ENCODE measurements around the gene PTPN6.

The PTPN6 gene

DNA sequence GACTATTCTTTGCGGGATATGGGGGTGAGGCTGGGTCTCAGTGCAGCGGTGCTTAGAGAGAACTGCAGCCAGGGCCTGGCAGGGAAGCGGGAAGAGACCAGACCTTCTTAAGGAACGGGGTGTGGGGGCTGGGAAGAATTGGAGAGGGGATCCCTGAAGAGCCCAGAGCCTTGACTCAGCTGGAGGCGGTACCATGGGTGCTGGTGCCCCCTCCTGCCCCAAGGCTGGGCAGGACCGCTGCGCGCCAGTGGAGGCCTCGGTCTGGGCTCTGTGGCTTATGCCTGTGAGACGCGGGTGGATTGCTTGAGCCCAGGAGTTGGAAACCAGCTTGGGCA, 8.9 kb upstream of the PTPN6 start:
- no peak for DNase-seq

DNA sequence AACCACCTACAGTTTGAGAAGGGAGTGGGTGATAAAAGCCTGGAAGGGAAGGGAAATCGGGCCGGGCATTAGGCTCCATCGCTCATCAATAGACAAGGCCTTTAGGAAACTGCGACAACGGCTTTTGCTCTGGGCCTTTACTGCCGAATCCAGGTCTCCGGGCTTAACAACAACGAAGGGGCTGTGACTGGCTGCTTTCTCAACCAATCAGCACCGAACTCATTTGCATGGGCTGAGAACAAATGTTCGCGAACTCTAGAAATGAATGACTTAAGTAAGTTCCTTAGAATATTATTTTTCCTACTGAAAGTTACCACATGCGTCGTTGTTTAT, 7.8 kb upstream of the PTPN6 start:
- DNase-seq, result peak; percentile 74 to 82

DNA sequence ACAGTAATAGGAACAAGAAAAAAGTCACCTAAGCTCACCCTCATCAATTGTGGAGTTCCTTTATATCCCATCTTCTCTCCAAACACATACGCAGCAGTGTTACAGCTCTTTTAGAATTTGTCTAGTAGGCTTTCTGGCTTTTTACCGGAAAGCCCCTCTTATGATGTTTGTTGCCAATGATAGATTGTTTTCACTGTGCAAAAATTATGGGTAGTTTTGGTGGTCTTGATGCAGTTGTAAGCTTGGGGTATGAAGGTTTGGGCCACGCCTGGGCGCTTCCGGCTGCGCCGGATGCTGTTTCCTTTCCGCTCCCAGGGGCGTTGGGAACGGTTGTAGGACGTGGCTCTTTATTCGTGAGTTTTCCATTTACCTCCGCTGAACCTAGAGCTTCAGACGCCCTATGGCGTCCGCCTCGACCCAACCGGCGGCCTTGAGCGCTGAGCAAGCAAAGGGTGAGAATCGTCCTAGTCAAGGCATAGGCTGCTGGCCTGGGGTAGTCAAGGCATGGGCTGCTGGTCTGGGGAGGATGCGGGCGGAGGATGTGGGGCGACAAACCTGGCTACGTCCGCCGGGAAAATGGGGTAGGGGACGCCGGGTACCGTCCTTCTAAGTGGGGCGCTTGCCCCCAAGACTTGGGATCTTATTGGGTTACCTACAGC, 7.3 kb upstream of the PTPN6 start, which contains the start of the genes C12orf57 and RNU7-1:
C12orf57 (plus strand) TSS at position 301 of the 659 bp plus-strand sequence; CDS start at position 401, 100 bp downstream.
RNU7-1 (plus strand) TSS at position 95 of the 659 bp plus-strand sequence.
- peak; percentile 89 to 90 for DNase-seq

DNA sequence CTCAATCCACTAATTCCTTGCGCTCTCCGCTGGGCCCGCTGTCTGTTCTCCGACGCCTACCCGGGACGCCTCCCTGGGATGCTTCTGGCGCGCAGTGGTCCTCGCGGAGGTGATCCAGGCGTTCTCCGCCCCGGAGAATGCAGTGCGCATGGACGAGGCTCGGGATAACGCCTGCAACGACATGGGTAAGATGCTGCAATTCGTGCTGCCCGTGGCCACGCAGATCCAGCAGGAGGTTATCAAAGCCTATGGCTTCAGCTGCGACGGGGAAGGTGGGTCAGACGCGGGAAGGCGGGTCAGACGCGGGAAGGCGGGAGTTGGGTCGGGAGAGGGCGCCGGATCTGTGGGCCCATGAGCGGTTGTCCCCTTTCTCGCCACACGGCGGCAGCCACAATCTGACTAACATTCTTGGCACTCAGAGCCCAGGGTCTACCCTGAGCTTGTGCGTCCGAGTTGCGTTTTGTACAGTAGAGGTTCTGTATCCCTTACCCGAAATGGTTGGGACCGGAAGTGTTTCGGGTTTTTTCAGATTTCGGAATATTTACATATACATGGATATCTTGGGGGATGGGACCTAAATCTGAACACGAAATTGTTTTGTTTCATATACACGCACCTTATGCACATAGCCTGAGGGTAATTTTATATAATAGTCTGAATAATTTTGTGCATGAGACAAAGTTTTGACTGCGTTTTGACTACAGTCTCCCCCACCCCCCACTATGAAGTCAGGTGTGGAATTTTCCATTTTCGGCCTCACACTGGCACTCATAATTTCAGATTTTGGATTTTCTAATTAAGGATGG, 6.6 kb upstream of the PTPN6 start:
- DNase-seq, result peak; percentile 92 to 94

DNA sequence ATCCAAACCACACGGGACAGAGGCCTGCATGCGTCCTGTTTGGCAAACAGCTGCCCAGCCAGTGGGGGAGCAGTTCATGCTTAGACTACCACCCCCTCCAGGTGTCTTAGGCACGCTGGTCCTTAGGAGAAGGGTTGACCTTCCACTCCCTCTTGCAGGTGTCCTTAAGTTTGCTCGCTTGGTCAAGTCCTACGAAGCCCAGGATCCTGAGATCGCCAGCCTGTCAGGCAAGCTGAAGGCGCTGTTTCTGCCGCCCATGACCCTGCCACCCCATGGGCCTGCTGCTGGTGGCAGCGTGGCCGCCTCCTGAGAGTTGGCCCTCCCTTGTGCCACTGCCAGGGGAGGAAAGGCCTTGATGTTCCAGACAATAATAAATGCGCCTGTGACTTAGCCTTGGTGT, 5.5 kb upstream of the PTPN6 start:
- peak in 1 of 2 experiments; percentile 48 for DNase-seq

DNA sequence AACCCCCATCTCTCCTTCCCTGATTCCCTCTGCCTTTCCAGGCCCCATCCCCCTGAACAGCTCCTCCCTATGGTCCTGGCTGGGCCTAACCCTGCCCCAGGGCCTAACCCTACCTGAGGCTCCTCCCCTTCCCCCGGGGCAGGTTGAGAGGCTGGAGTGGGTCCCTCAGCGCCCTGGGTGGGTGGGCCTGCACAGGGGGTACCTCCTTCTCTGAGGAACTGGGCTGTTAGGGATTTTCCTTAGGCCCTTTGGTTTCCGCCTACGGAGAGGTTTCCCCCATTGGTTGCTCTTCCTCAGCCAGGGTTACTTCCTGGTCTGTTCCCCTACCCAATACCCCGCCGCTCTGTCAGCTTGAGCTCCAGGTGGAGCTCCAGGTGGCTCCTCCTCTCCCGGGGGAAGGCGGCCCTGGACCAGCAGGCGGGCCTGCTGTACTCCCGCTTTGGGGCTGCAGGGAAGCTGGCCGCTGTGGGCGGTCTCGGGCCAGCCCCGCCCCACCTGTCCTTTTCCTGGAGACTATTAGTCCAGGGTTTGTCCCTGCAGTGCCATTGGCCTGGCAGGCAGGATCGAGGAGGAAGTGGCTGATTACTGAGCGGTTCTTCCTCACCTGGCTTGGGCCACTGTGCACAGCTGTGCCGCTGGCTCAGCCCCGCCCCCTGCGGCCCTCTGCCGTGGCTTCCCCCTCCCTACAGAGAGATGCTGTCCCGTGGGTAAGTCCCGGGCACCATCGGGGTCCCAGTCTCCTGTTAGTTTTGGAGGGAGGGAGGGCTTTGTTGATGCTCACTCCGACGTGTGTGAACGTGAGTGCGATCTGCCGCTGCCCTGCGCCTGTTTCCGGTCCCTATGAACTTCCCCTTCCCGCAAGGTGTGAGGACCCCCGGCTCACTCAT, 4.9 kb upstream of the PTPN6 start:
- DNase-seq, result peak; percentile 72 to 80

DNA sequence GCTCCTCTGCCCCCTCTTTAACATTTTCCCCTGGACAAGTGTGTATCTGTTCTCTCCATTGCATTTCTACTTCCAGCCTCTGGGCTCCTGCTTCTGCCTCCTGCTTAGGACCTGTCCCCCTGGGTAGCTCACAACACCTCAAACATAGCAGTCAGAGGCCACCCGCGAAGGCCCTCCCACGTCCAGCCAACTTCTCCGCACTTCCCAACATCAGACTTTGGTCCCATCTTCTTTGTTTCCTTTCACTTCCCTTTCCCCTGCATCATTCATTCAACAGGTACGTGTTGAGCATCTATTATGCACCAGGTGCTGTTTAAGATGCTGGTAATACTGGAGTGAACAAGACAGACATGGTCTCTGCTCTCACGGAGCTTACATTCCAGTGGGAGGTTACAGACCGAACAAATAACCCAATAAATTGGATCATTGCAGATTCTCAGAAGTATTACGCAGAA, 4.2 kb upstream of the PTPN6 start:
- no peak for DNase-seq

DNA sequence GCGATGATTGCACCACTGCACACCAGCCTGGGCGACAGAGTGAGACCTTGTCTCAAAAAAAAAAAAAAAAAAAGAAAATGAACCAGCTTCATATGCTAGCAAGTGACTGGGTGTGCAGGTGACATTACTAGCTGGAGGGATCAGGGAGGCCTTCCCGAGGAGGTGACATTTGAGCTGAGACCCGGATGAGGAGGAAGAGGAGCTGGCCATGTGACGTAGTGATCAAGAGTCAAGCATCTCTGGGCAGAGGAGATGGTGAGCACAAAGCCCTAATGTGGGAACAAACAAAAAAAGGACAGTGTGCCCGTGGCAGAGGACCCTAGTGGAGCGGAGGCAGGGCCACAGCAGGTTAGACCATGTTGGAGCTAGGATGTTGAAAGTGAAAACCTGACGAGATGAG, 3.5 kb upstream of the PTPN6 start:
- DNase-seq, result no peak

DNA sequence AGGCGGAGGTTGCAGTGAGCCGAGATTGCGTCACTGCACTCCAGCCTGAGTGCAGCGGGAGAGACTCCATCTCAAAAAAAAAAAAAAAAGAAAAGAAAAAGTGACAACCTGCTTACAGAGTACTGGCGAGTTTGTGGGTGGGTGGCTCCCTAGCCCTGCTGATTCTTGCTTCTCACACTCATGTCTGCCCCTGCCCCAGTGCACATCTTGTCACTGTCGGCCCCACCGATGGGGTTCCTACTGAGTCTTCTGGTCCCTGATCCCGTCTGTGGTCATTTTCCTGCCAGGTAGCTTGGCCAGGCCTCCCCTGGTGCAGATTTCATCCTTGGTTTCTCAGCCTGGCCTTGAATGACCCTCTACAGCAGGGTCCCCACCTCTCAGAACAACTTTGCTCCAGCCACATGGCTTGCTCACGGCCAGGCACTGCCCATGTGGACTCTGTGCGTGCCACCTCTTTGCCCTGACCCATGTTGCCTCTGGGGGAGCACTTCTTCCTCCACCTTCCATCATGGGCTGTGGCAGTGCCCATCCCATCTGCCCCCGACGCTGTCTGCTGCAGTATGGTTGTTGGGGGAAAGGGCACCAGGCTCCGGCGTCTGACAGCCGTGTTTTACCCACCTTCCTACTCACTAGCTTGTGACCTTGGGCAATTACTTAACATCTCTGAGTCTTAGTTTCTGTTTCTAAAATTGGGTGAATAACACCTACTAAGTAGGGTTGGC, 2.1 kb upstream of the PTPN6 start:
- DNase-seq, result peak in 1 of 2 experiments; percentile 53

DNA sequence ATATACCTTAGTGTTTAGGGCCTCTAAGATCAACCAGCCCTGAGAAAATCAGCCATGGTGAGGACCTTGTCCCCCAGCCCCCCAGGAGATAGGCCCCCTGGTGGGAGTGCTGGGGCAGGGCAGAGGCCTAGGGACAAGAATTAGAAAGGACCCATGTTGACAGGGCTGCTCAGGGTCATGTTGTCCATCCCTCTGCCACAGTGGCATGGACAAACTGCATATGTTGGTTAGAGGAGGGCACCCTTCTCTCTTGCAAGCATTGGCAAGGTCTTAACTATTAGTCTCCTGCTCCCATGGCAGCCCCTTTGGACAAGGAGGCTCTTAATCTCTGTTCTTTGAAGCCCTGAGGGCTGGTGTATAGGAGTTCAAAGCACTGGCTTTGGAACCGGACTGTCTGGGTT, 755 bp upstream of the PTPN6 start:
- DNase-seq, result peak; percentile 63 to 65

DNA sequence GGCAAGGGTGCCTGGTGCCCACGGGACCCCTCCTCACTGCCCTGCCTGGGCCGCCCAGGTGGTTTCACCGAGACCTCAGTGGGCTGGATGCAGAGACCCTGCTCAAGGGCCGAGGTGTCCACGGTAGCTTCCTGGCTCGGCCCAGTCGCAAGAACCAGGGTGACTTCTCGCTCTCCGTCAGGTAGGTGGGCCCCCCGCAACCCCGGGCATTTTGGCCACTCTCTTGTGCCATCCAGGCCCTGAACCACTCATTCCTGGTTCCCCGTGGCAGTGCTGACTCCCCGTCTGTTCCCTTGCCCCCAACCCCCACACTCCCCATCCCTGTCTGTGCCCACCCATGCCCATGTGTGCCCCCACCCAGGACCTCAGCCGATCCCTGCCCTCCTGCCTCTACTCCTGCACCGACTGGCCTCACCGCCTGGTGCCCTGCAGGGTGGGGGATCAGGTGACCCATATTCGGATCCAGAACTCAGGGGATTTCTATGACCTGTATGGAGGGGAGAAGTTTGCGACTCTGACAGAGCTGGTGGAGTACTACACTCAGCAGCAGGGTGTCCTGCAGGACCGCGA, 480 bp downstream of the PTPN6 start:
- DNase-seq, result no peak

DNA sequence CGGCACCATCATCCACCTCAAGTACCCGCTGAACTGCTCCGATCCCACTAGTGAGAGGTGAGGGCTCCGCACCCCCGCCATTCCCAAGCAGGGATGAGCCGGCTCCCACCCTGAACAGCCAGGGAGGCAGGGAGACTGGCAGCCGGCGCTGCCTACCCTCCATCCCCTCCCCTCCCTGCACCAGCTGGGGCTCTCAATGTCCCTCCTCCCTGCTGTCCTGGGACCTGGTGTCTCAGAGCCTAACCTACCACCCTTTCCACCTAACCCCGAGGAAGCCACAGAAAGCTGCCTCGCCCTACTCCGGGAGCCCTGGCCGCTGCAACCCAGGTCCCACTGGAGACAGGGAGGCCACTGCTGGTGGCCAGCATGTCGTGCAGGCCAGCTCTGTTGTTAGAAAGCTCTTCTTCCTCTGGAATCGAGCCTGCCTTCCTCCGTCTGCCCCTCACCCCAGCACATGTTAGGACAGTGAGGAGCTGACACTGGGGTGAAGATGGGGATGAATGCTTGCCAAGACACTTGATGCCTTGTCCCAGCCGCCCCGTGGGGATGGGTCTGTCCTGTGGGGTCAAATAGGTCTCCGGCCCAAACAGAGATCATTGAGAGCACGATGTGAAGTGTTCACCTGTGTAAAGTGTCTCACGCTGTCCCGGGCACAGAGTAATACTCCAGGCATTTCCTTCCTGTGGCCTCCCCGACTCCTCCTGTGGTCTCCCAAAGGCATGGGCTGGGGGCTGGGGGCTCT, 1.1 kb downstream of the PTPN6 start:
- DNase-seq, result peak; percentile 62 to 68

DNA sequence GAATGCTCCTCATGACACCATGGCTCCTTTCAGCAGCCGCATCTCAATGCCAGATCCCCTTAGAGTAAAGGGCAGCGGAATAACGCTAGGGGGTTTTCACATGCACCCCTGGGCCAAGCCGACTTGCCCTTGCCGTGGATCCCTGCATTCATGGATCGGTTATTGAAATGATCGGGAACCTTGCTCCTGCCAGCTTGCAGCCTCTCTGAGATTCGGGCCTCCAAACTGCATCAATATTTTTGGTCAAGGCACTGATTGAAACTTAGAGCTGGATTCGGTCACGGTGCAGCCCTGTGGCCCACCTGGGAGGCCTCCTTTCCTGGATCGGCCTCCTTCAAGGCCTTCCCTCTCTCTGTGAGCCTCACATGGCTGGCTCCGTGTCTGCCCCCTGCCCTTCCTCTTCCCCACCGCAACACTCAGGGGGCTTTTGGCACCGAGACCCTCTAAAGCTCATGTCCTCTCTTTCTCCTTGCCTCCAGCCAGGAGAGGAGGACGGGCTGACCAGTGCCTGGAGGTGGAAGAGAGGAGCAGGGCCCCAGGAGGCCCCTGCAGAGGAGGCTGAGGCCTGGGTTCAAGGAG, 1.8 kb downstream of the PTPN6 start:
- no peak for DNase-seq

DNA sequence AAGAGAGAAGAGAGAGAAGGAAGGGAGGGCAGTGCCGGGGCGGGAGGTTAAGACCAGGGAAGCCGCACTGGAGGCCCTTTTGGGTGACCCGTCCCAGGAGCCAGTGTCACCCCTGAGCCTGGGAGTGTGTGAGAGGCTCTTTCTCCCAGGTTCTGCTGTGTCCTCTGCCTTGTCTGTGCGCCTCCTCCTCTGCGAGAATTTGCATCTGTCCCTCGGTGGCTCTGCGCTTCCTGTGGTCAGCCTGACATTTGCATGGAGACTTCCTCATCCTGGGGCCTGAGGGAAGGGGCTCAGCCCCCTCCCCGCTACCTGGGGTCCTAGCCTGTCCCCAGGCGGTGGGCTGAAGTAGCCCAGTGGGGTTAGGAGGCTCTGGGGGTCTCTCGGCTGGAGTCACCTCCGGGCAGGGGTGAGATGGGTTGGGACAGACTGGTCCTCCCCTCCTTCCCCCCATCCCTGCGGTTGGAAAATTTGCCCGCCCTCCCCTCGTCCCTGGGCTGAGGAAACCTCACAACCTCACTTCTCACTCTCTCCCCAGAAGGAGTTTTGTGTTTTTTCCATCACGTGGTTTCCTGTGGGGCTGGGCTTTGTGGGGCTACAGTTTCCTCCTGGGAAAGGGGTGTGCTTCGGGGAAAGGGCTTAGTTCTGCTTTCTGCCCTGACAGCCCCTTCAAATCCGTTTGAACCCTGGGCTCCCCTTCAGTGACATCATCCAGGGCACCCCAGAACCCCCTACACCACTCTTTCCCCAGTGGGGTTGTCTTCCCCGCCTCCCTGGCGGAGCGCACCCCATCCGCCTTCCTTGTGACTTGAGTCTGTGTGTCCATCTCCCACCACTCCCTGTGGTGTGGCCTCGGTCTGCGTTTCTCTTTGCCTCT, 2.5 kb downstream of the PTPN6 start:
- DNase-seq, result peak; percentile 85 to 86

DNA sequence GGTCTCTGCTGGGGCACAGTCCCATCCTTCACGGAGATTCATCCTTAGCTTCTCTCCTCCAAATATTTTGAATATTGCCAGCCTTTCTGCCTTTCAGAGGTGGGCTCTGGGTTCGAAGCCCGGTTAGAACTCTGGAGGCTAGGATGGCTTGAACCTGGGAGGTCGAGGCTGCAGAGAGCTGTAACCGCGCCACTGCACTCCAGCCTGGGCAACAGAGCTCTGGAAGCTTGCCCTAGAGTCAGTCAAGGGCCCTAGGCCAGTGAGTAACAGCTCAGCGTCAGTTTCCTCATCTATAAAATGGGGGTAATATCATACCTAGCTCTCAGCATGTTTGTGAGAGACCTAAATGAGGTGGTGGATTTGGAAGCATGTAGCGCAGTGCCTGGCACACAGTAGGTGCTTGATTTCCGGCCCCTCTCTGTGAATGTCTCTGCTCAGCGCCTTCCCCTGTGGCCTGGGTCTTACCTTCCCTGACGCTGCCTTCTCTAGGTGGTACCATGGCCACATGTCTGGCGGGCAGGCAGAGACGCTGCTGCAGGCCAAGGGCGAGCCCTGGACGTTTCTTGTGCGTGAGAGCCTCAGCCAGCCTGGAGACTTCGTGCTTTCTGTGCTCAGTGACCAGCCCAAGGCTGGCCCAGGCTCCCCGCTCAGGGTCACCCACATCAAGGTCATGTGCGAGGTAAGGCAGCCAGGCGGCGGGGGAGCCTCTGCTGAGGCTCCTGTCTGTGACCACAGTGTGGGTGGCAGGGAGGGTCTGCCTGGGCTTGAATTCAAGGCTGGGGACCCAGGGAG, 3.4 kb downstream of the PTPN6 start:
- DNase-seq, result peak in 1 of 2 experiments; percentile 52

DNA sequence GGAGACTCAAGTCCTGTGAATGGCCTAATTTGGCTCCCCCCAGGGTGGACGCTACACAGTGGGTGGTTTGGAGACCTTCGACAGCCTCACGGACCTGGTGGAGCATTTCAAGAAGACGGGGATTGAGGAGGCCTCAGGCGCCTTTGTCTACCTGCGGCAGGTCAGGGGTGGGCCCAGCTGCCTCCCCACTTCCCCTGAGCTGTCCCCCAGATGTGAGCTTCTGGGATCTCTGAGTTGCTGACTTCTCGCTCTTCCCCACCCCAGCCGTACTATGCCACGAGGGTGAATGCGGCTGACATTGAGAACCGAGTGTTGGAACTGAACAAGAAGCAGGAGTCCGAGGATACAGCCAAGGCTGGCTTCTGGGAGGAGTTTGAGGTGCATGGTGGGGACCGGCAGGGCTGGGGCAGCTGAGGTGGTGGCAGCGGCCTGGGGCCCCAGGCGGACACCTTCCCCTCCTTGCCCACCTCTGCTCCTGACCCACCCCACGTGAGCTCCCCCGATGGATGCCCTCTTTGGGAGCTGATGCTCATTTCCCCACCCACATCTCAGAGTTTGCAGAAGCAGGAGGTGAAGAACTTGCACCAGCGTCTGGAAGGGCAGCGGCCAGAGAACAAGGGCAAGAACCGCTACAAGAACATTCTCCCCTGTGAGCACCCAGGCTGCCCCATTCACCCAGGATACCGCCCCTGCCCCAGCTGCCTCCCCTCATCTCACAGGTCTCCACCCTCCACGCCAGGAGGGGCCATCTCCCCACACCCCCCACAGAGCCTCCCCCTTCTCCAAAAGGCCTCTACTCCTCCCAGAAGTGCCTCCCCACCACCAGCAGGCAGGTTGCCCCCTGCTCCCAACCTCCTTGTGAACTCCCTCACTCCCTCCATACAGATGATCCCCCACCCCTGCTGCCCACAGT, 4.2 kb downstream of the PTPN6 start:
- DNase-seq, result peak in 1 of 2 experiments; percentile 50

DNA sequence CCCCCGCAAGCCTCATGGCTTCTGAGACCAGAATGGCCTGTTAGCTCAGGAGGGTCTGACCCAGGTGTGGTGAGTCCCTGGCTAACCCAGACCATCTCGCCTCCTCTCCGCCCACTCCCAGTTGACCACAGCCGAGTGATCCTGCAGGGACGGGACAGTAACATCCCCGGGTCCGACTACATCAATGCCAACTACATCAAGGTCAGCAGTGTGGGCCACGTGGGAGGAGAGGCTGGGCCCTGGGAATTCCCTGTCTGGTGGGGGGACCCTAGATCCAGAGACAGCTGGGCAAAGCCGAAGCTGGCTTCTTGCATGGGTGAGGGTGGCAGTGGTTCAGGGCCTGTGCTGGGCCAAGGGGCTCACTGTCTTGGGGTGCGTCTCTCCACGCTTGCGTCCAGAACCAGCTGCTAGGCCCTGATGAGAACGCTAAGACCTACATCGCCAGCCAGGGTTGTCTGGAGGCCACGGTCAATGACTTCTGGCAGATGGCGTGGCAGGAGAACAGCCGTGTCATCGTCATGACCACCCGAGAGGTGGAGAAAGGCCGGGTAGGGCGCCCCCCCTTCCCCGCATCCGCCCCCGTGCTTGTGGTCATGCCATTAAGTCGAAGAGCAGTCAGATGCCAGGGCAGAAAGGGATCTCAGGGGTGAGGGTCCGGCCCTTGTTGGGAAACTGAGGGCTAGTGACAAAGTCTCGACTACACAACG, 5.0 kb downstream of the PTPN6 start:
- peak in 1 of 2 experiments; percentile 57 for DNase-seq
